ENCODE measurements around the gene TPP1. TPM values are rescaled to one million over a fixed set of nuclear protein-coding genes. Genes with fewer than 3 reads are reported as not detected.
A peak's percentile ranks its signal among the peaks of the same experiment; 100 is the strongest.

TPP1 gene
- total RNA-seq, 1 donor from 2014 or later: 207 TPM

GRCh38 chr11:6571434-6572008 is 47.7 kb downstream of the TPP1 start:
- ATAC-seq: no peak
- H3K4me3 ChIP-seq: no peak overlapping the region
- DNase-seq: no peak
- TF ChIP-seq CTCF (IDR thresholded peaks at IDR 0.05): no peak
- no peaks in the 10 kb centered on the region for H3K9me3 ChIP-seq
- H3K27me3 ChIP-seq: no peaks in the 10 kb centered on the region
- intact Hi-C loops (cut with DNase I): no loop called here
- no peaks in the 10 kb centered on the region for H3K36me3 ChIP-seq
- H3K4me1 ChIP-seq: no peaks in the 10 kb centered on the region
- no peak overlapping the region for H3K27ac ChIP-seq

- H3K27ac ChIP-seq: no peak overlapping the region
- H3K4me1 ChIP-seq: no peaks in the 10 kb centered on the region
- DNase-seq: no peak
These were observed 48.4 kb downstream of the TPP1 start for GRCh38 chr11:6570691-6571427.

GRCh38 chr11:6569706-6570105 is 49.5 kb downstream of the TPP1 start:
- intact Hi-C loops (cut with DNase I): no loop called here

More at GRCh38 chr11:6570691-6571427, 48.4 kb downstream of the TPP1 start:
- H3K36me3 ChIP-seq: no peaks in the 10 kb centered on the region
- ATAC-seq: peak; percentile 48
- no peaks in the 10 kb centered on the region for H3K27me3 ChIP-seq
- no peaks in the 10 kb centered on the region for H3K9me3 ChIP-seq
- no peak for TF ChIP-seq CTCF (IDR thresholded peaks at IDR 0.05)
- no peak overlapping the region for H3K4me3 ChIP-seq
- intact Hi-C loops (cut with DNase I): no loop called here

GRCh38 chr11:6568191-6568918 is 50.9 kb downstream of the TPP1 start:
- intact Hi-C loops (cut with DNase I): no loop called here
- Histone ChIP-seq H3K4me1 (no peaks in the 10 kb centered on the region), H3K27me3 (no peaks in the 10 kb centered on the region), H3K27ac (no peak overlapping the region), H3K4me3 (no peak overlapping the region), H3K9me3 (no peaks in the 10 kb centered on the region), H3K36me3 (no peaks in the 10 kb centered on the region)
- TF ChIP-seq CTCF (IDR thresholded peaks at IDR 0.05): no peak
- no peak for ATAC-seq
- no peak for DNase-seq

More at GRCh38 chr11:6569706-6570105, 49.5 kb downstream of the TPP1 start:
- Histone ChIP-seq H3K27me3 (no peaks in the 10 kb centered on the region), H3K4me3 (no peak overlapping the region), H3K4me1 (no peaks in the 10 kb centered on the region), H3K9me3 (no peaks in the 10 kb centered on the region), H3K27ac (no peak overlapping the region), H3K36me3 (no peaks in the 10 kb centered on the region)
- DNase-seq (no peak), ATAC-seq (no peak)
- no peak for TF ChIP-seq CTCF (IDR thresholded peaks at IDR 0.05)

- TF ChIP-seq CTCF (IDR thresholded peaks at IDR 0.05): no peak
- DNase-seq (no peak), ATAC-seq (no peak)
- intact Hi-C loops (cut with DNase I): no loop called here
- Histone ChIP-seq H3K4me3 (no peak overlapping the region), H3K9me3 (no peaks in the 10 kb centered on the region), H3K27ac (no peak overlapping the region), H3K36me3 (no peaks in the 10 kb centered on the region), H3K27me3 (no peaks in the 10 kb centered on the region), H3K4me1 (no peaks in the 10 kb centered on the region)
These were observed 51.9 kb downstream of the TPP1 start for GRCh38 chr11:6567371-6567745.
